ENCODE results near the gene WAPL. TPM values are rescaled to one million over a fixed set of nuclear protein-coding genes. Genes with fewer than 3 reads are reported as not detected.

WAPL gene
- total and polyA plus RNA-seq, 2 of the 4 experiments (the other 2 are of a cell fraction) = 11.5 to 31.7 TPM

DNA sequence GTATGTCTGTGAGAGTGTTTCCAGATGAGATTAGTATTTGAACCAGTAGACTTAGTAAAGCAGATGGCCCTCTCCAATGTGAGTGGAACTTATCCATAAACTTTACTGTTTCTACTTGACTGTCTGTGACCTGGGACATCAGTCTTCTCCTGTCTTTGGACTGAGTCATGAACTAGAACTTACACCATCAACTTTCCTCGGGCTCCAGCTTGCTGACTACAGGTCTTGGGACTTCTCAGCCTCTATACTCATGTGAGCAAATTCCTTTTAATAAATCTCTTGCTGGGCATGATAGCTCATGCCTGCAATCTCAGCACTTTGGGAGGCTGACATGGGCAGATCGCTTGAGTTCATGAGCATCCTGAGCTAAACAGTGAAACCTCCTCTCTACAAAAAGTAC is 25.7 kb upstream of the WAPL start:
- BruUV-seq (replicated peaks) = no TSS peak
- intact Hi-C loops (cut with micrococcal nuclease) = no loop called here
- Histone ChIP-seq H3K23ac (ENCODE audit: low read depth, low read length) (no peak overlapping the region), H3K56ac (ENCODE audit: extremely low read depth, insufficient read depth, low read length) (no peak overlapping the region), H3K27ac (ENCODE audit: insufficient read depth, low read length) (no peak overlapping the region), H2AK9ac (replicated peaks; ENCODE audit: low read depth, low read length, poor library complexity) (no peak overlapping the region), H3K4me3 (ENCODE audit: insufficient read depth, low read depth, low read length) (no peak overlapping the region), H3K18ac (ENCODE audit: low read depth, low read length) (no peak overlapping the region), H4K5ac (ENCODE audit: low read depth, low read length) (no peak overlapping the region), H3K79me1 (ENCODE audit: low read depth in 1 of 2, low read length in 2 of 2) (no peaks in the 10 kb centered on the region), H2BK120ac (ENCODE audit: low read depth, low read length) (no peak overlapping the region), H2BK15ac (ENCODE audit: low read depth, low read length) (no peak overlapping the region), H4K8ac (ENCODE audit: low read depth in 2 of 2, low read length in 2 of 2) (no peak overlapping the region), H3K4me1 (ENCODE audit: control insufficient read depth, insufficient read depth, low read length) (no peaks in the 10 kb centered on the region), H3K9me3 (ENCODE audit: control insufficient read depth, insufficient read depth, low read length) (peaks cover 3% of the 10 kb centered on the region), H3K9me1 (ENCODE audit: insufficient read depth, low read length) (no peaks in the 10 kb centered on the region; the same call in 1 of the 2 replicates), H3K27me3 (ENCODE audit: control insufficient read depth, insufficient read depth, low read length) (peaks cover 4% of the 10 kb centered on the region), H4K91ac (ENCODE audit: insufficient read depth, low read depth, low read length) (no peak overlapping the region), H2BK5ac (ENCODE audit: low read depth, low read length, poor library complexity, severe bottlenecking) (no peak overlapping the region), H3K4ac (ENCODE audit: low read depth, low read length) (no peak overlapping the region), H3K14ac (replicated peaks; ENCODE audit: low read depth, low read length) (no peak overlapping the region), H2AFZ (replicated peaks; ENCODE audit: low read length, poor library complexity) (no peak overlapping the region), H2AK5ac (ENCODE audit: low read depth, low read length) (no peak overlapping the region), H3K36me3 (ENCODE audit: control insufficient read depth, insufficient read depth, low read length) (no peaks in the 10 kb centered on the region), H2BK20ac (ENCODE audit: low read depth, low read length) (no peak overlapping the region), H4K20me1 (ENCODE audit: insufficient read depth, low read length) (no peaks in the 10 kb centered on the region), H3K4me2 (ENCODE audit: low read depth, low read length) (no peak overlapping the region), H3K9ac (ENCODE audit: low read depth, low read length) (no peak overlapping the region)
- in situ Hi-C loops (cut with MboI; ENCODE audit: low sequenced_read_pairs) = no loop called here
- TF ChIP-seq NFE2L2 (IDR thresholded peaks at IDR 0.05; ENCODE audit: low read depth, low read length) (no peak), RFX5 (IDR thresholded peaks at IDR 0.05; ENCODE audit: low read depth, low read length) (no peak), CHD1 (IDR thresholded peaks at IDR 0.05; ENCODE audit: low read depth, low read length) (no peak), BHLHE40 (IDR thresholded peaks at IDR 0.05; ENCODE audit: low read depth, low read length) (no peak), CEBPB (IDR thresholded peaks at IDR 0.05; ENCODE audit: low read depth, low read length) (no peak)
- TF ChIP-seq, protein P1, sequence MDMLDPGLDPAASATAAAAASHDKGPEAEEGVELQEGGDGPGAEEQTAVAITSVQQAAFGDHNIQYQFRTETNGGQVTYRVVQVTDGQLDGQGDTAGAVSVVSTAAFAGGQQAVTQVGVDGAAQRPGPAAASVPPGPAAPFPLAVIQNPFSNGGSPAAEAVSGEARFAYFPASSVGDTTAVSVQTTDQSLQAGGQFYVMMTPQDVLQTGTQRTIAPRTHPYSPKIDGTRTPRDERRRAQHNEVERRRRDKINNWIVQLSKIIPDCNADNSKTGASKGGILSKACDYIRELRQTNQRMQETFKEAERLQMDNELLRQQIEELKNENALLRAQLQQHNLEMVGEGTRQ (IDR thresholded peaks at IDR 0.05; ENCODE audit: low read depth, low read length) = no peak
- TF ChIP-seq, protein P2, sequence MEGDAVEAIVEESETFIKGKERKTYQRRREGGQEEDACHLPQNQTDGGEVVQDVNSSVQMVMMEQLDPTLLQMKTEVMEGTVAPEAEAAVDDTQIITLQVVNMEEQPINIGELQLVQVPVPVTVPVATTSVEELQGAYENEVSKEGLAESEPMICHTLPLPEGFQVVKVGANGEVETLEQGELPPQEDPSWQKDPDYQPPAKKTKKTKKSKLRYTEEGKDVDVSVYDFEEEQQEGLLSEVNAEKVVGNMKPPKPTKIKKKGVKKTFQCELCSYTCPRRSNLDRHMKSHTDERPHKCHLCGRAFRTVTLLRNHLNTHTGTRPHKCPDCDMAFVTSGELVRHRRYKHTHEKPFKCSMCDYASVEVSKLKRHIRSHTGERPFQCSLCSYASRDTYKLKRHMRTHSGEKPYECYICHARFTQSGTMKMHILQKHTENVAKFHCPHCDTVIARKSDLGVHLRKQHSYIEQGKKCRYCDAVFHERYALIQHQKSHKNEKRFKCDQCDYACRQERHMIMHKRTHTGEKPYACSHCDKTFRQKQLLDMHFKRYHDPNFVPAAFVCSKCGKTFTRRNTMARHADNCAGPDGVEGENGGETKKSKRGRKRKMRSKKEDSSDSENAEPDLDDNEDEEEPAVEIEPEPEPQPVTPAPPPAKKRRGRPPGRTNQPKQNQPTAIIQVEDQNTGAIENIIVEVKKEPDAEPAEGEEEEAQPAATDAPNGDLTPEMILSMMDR (conservative IDR thresholded peaks at IDR 0.05; ENCODE audit: low read depth, low read length) = no peak
- TF ChIP-seq, protein P3, sequence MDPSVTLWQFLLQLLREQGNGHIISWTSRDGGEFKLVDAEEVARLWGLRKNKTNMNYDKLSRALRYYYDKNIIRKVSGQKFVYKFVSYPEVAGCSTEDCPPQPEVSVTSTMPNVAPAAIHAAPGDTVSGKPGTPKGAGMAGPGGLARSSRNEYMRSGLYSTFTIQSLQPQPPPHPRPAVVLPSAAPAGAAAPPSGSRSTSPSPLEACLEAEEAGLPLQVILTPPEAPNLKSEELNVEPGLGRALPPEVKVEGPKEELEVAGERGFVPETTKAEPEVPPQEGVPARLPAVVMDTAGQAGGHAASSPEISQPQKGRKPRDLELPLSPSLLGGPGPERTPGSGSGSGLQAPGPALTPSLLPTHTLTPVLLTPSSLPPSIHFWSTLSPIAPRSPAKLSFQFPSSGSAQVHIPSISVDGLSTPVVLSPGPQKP (IDR thresholded peaks at IDR 0.05; ENCODE audit: borderline replicate concordance, low read depth, low read length) = no peak
- ATAC-seq (ENCODE audit: low read depth) (no peak), DNase-seq (no peak)
- WGBS, 2 experiments (ENCODE audit: extremely low coverage in 2 of 2, insufficient read length in 1 of 2) = no CpG with 5 or more reads among the region's 2 CpGs
- ChIA-PET CTCF (no interaction called here), POLR2A (ENCODE audit: unreplicated experiment) (no interaction called here)
- dilution Hi-C loops (cut with HindIII; ENCODE audit: low sequenced_read_pairs, unreplicated experiment) = no loop called here

Data from IMR-90 (cell line).